ENCODE measurements around the gene TCF15. TPM values are rescaled to one million over a fixed set of nuclear protein-coding genes. Genes with fewer than 3 reads are reported as not detected.

Gene TCF15
- total RNA-seq, 4 donors from 2014 or later: not detected

GRCh38 chr20:635893-636338, 25.8 kb upstream of the TCF15 start:
- H3K36me3 ChIP-seq: no peaks in the 10 kb centered on the region
- no peak overlapping the region for H3K4me3 ChIP-seq
- DNase-seq: no peak
- no peaks in the 10 kb centered on the region for H3K27me3 ChIP-seq
- intact Hi-C loops (cut with DNase I; ENCODE audit: low total_unique reads) (no loop called here), in situ Hi-C loops (cut with MboI; ENCODE audit: low pct_ligation_motif_present in 1 of 4, low pct_unique_long_range_greater_than_20kb in 1 of 4, low sequenced_read_pairs in 3 of 4) (no loop called here)
- H3K4me1 ChIP-seq: no peaks in the 10 kb centered on the region
- no peak overlapping the region for H3K27ac ChIP-seq
- no peaks in the 10 kb centered on the region for H3K9me3 ChIP-seq
- 41 to 52% methylated on average over 7 of the region's 7 CpGs for WGBS, 2 donors (ENCODE audit: low coverage in 1 of 2)
- TF ChIP-seq POLR2A (IDR thresholded peaks at IDR 0.05): no peak
- no peak for TF ChIP-seq CTCF (IDR thresholded peaks at IDR 0.05)
- TF ChIP-seq POLR2AphosphoS5 (IDR thresholded peaks at IDR 0.05): no peak
- TF ChIP-seq EP300 (IDR thresholded peaks at IDR 0.05; ENCODE audit: low read depth): no peak

- intact Hi-C loops (cut with DNase I; ENCODE audit: low total_unique reads): no loop called here
- Histone ChIP-seq H3K4me1 (no peaks in the 10 kb centered on the region), H3K36me3 (no peaks in the 10 kb centered on the region), H3K27me3 (no peaks in the 10 kb centered on the region), H3K9me3 (no peaks in the 10 kb centered on the region), H3K4me3 (no peak overlapping the region), H3K27ac (no peak overlapping the region)
- in situ Hi-C loops (cut with MboI; ENCODE audit: low pct_ligation_motif_present in 1 of 4, low pct_unique_long_range_greater_than_20kb in 1 of 4, low sequenced_read_pairs in 3 of 4): no loop called here
- no peak for DNase-seq
- TF ChIP-seq EP300 (IDR thresholded peaks at IDR 0.05; ENCODE audit: low read depth): no peak
- TF ChIP-seq CTCF (IDR thresholded peaks at IDR 0.05): no peak
- TF ChIP-seq POLR2AphosphoS5 (IDR thresholded peaks at IDR 0.05): no peak
- TF ChIP-seq POLR2A (IDR thresholded peaks at IDR 0.05): no peak
- WGBS, 2 donors (ENCODE audit: low coverage in 1 of 2): 70 to 83% methylated on average over 2 to 9 of the region's 9 CpGs
Observed at GRCh38 chr20:635028-635892, 25.2 kb upstream of the TCF15 start.

GRCh38 chr20:634148-634925, 24.2 kb upstream of the TCF15 start:
- Histone ChIP-seq H3K4me3 (no peak overlapping the region), H3K27ac (no peak overlapping the region), H3K4me1 (no peaks in the 10 kb centered on the region), H3K36me3 (no peaks in the 10 kb centered on the region), H3K27me3 (peaks cover 8% of the 10 kb centered on the region), H3K9me3 (no peaks in the 10 kb centered on the region)
- TF ChIP-seq POLR2A (IDR thresholded peaks at IDR 0.05) (no peak), POLR2AphosphoS5 (IDR thresholded peaks at IDR 0.05) (no peak), CTCF (IDR thresholded peaks at IDR 0.05) (no peak), EP300 (IDR thresholded peaks at IDR 0.05; ENCODE audit: low read depth) (no peak)
- DNase-seq: no peak
- in situ Hi-C loops (cut with MboI; ENCODE audit: low pct_ligation_motif_present in 1 of 4, low pct_unique_long_range_greater_than_20kb in 1 of 4, low sequenced_read_pairs in 3 of 4): no loop called here
- intact Hi-C loops (cut with DNase I; ENCODE audit: low total_unique reads): no loop called here
- WGBS, 2 donors (ENCODE audit: low coverage in 1 of 2): 56 to 65% methylated on average over 8 to 14 of the region's 14 CpGs

- intact Hi-C loops (cut with DNase I; ENCODE audit: low total_unique reads) (no loop called here), in situ Hi-C loops (cut with MboI; ENCODE audit: low pct_ligation_motif_present in 1 of 4, low pct_unique_long_range_greater_than_20kb in 1 of 4, low sequenced_read_pairs in 3 of 4) (no loop called here)
- TF ChIP-seq EP300 (IDR thresholded peaks at IDR 0.05; ENCODE audit: low read depth) (no peak), POLR2AphosphoS5 (IDR thresholded peaks at IDR 0.05) (no peak)
- H3K9me3 ChIP-seq: no peaks in the 10 kb centered on the region
- no peak for DNase-seq
- no peak overlapping the region for H3K4me3 ChIP-seq
- 42 to 45% methylated on average over 1 of the region's 1 CpG for WGBS, 2 donors (ENCODE audit: low coverage in 1 of 2)
- no peaks in the 10 kb centered on the region for H3K36me3 ChIP-seq
- H3K27ac ChIP-seq: no peak overlapping the region
- peaks cover 8% of the 10 kb centered on the region for H3K27me3 ChIP-seq
- no peaks in the 10 kb centered on the region for H3K4me1 ChIP-seq
Observed at GRCh38 chr20:631101-631500, 21.0 kb upstream of the TCF15 start.

Measured in transverse colon (tissue), 4 donors.